Progenitor cell of endocrine pancreas (in vitro differentiated cells): ENCODE results near the gene FNIP1. TPM values are rescaled to one million over a fixed set of nuclear protein-coding genes. Genes with fewer than 3 reads are reported as not detected.

ENCODE experiments used
- DNase-seq: peaks from one replicate; pipeline ENCODE4 v3.0.0; 2021; ENCODE audit warnings: low spot score; ENCODE audit not compliant: unreplicated experiment
- H3K27ac Mint-ChIP-seq: 2 replicates; pipeline ENCODE4 v1.8.0; 2021; ENCODE audit warnings: mild to moderate bottlenecking, moderate library complexity, mixed read lengths
- H3K27me3 Mint-ChIP-seq: 2 replicates; pipeline ENCODE4 v1.8.0; 2021; ENCODE audit warnings: mixed read lengths
- H3K36me3 Mint-ChIP-seq: 2 replicates; pipeline ENCODE4 v1.8.0; 2022; ENCODE audit warnings: mixed read lengths; ENCODE audit not compliant: insufficient read depth
- H3K4me1 Mint-ChIP-seq: 2 replicates; pipeline ENCODE4 v1.8.0; 2021; ENCODE audit warnings: low read depth, mixed read lengths
- H3K4me3 Mint-ChIP-seq: 2 replicates; pipeline ENCODE4 v1.8.0; 2021; ENCODE audit warnings: low read depth, mild to moderate bottlenecking, moderate library complexity, mixed read lengths
- H3K9me3 Mint-ChIP-seq: 2 replicates; pipeline ENCODE4 v1.8.0; 2021; ENCODE audit warnings: low read depth, mixed read lengths
- CTCF ChIP-seq: fragments of 200-600 bp; sonication (generic); IDR thresholded peaks from one replicate; pipeline ENCODE4 v1.5.0; 2021; ENCODE audit warnings: antibody characterized with exemption, mild to moderate bottlenecking; ENCODE audit not compliant: unreplicated experiment
- total RNA-seq: library from RNA; stranded (reverse); gene quantifications from 2 replicates; pipeline ENCODE4 v1.2.1, GENCODE V29; 2021

The FNIP1 gene
- total RNA-seq, 1 donor from 2014 or later: 28.8 TPM

GRCh38 chr5:131759704-131760103 is 37.1 kb downstream of the FNIP1 start:
- H3K36me3 Mint-ChIP-seq: peaks cover 12% of the 10 kb centered on the region
- peaks cover 11% of the 10 kb centered on the region for H3K9me3 Mint-ChIP-seq
- no peaks in the 10 kb centered on the region for H3K27me3 Mint-ChIP-seq
- DNase-seq: no peak
- TF ChIP-seq CTCF: no peak
- no peak overlapping the region for H3K4me3 Mint-ChIP-seq
- H3K27ac Mint-ChIP-seq: no peak overlapping the region
- peaks cover 8% of the 10 kb centered on the region for H3K4me1 Mint-ChIP-seq

GRCh38 chr5:131758520-131758900 is 38.3 kb downstream of the FNIP1 start:
- Mint-ChIP-seq H3K36me3 (peaks cover 8% of the 10 kb centered on the region), H3K4me1 (peaks cover 9% of the 10 kb centered on the region), H3K27ac (no peak overlapping the region), H3K27me3 (no peaks in the 10 kb centered on the region), H3K4me3 (no peak overlapping the region), H3K9me3 (peaks cover 11% of the 10 kb centered on the region)
- TF ChIP-seq CTCF: no peak
- DNase-seq: no peak

GRCh38 chr5:131757830-131758519 is 38.8 kb downstream of the FNIP1 start:
- no peak overlapping the region for H3K4me3 Mint-ChIP-seq
- DNase-seq: no peak
- no peak for TF ChIP-seq CTCF
- peaks cover 9% of the 10 kb centered on the region for H3K4me1 Mint-ChIP-seq
- H3K27ac Mint-ChIP-seq: no peak overlapping the region
- peaks cover 14% of the 10 kb centered on the region for H3K9me3 Mint-ChIP-seq
- H3K27me3 Mint-ChIP-seq: no peaks in the 10 kb centered on the region
- H3K36me3 Mint-ChIP-seq: peaks cover 8% of the 10 kb centered on the region

- H3K4me3 Mint-ChIP-seq: no peak overlapping the region
- peaks cover 4% of the 10 kb centered on the region for H3K36me3 Mint-ChIP-seq
- H3K27me3 Mint-ChIP-seq: no peaks in the 10 kb centered on the region
- H3K27ac Mint-ChIP-seq: no peak overlapping the region
- H3K9me3 Mint-ChIP-seq: peaks cover 6% of the 10 kb centered on the region
- TF ChIP-seq CTCF: no peak
- H3K4me1 Mint-ChIP-seq: peaks cover 9% of the 10 kb centered on the region
- DNase-seq: no peak
These were observed 39.9 kb downstream of the FNIP1 start for GRCh38 chr5:131756942-131757341.

GRCh38 chr5:131754363-131754762 is 42.5 kb downstream of the FNIP1 start:
- DNase-seq: no peak
- Mint-ChIP-seq H3K36me3 (peaks cover 7% of the 10 kb centered on the region), H3K4me1 (peaks cover 9% of the 10 kb centered on the region), H3K9me3 (peaks cover 3% of the 10 kb centered on the region), H3K4me3 (no peak overlapping the region), H3K27ac (no peak overlapping the region), H3K27me3 (no peaks in the 10 kb centered on the region)
- TF ChIP-seq CTCF: no peak
